ENCODE results near the gene HDAC4. TPM values are rescaled to one million over a fixed set of nuclear protein-coding genes. Genes with fewer than 3 reads are reported as not detected.

The HDAC4 gene
- polyA plus RNA-seq, 1 donor (not counting 4 experiments of a cell fraction or from before 2014, with no cell fraction given), result 2.9 TPM

DNA sequence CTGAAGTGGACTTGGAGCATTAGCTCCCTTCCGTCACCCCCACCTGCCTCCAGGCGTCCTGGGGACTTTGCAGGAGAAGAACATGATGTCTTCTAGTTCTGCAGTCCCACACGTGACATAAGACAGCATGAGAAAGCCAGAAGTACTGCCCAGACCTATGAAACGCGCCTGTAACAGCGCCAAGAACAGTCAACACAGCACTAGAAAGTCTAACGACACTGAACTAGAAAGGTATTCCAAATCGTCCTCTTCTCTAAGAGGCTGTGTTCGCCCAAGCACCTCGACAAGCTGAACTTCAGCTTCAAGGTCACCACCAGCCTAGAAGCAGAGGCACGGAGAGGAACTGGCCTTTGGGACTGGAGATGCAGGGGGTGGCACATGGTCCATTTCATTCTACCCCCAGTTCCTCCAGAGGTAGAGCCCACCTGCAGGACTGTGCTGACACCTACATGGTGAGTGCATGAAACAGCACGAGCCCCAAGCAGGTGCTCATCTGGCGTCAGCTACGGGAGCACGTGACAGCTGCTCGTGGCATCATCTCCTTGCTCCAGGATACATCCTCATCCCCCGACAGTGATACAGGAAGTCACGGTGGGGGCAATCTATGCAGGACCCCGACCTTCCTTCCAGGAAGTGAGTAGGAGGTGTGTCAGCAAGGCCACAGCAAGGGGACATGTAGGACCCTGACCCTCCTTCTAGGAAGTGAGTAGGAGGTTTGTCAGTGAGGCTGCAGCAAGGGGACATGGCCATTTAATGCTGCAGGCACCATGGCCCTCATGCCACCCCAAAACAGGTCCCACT is 3.7 kb downstream of the HDAC4 start:
- Histone ChIP-seq H3K4me2 (ENCODE audit: control insufficient read depth, extremely low read depth, insufficient read depth, low read depth, low read length) (no peak overlapping the region), H3K4me1 (ENCODE audit: control insufficient read depth, extremely low read depth, insufficient read depth, low read length) (peaks cover 8% of the 10 kb centered on the region), H3K9me1 (ENCODE audit: control insufficient read depth, extremely low read depth, insufficient read depth, low read length) (no peaks in the 10 kb centered on the region), H3K9ac (ENCODE audit: control insufficient read depth, extremely low read depth, insufficient read depth, low read length) (no peak overlapping the region), H2AFZ (ENCODE audit: control insufficient read depth, low read length) (no peak overlapping the region), H3K9me3 (ENCODE audit: control insufficient read depth, low read depth, low read length) (no peaks in the 10 kb centered on the region), H3K27me3 (ENCODE audit: control insufficient read depth, extremely low read depth, insufficient read depth, low read length) (no peaks in the 10 kb centered on the region), H3K27ac (ENCODE audit: control insufficient read depth, insufficient read depth, low read length) (no peak overlapping the region), H3K79me2 (ENCODE audit: control insufficient read depth, insufficient read depth, low read length) (peaks cover 28% of the 10 kb centered on the region), H4K20me1 (ENCODE audit: control insufficient read depth, extremely low read depth, insufficient read depth, low read length) (peaks cover 4% of the 10 kb centered on the region), H3K4me3 (ENCODE audit: control insufficient read depth in 2 of 3, extremely low read depth in 1 of 3, insufficient read depth in 2 of 3, low read depth in 1 of 3, low read length in 3 of 3) (no peak overlapping the region), H3K36me3 (ENCODE audit: control insufficient read depth in 2 of 2, extremely low read depth in 1 of 2, insufficient read depth in 2 of 2, low read length in 2 of 2) (no peaks in the 10 kb centered on the region)
- dilution Hi-C loops (cut with MboI; ENCODE audit: extremely low pct_ligation_motif_present, low sequenced_read_pairs), result no loop called here
- DNase-seq (ENCODE audit: low read depth, low spot score), result no peak
- TF ChIP-seq, protein P1, sequence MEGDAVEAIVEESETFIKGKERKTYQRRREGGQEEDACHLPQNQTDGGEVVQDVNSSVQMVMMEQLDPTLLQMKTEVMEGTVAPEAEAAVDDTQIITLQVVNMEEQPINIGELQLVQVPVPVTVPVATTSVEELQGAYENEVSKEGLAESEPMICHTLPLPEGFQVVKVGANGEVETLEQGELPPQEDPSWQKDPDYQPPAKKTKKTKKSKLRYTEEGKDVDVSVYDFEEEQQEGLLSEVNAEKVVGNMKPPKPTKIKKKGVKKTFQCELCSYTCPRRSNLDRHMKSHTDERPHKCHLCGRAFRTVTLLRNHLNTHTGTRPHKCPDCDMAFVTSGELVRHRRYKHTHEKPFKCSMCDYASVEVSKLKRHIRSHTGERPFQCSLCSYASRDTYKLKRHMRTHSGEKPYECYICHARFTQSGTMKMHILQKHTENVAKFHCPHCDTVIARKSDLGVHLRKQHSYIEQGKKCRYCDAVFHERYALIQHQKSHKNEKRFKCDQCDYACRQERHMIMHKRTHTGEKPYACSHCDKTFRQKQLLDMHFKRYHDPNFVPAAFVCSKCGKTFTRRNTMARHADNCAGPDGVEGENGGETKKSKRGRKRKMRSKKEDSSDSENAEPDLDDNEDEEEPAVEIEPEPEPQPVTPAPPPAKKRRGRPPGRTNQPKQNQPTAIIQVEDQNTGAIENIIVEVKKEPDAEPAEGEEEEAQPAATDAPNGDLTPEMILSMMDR (optimal IDR thresholded peaks at IDR 0.05 in 1 of 3, IDR thresholded peaks at IDR 0.05 in 1 of 3, conservative IDR thresholded peaks at IDR 0.05 in 1 of 3; ENCODE audit: extremely low read depth in 1 of 3, insufficient read depth in 2 of 3, low read length in 3 of 3), result peak in 1 of 3 experiments; percentile 20
- no peak for TF ChIP-seq EZH2 (IDR thresholded peaks at IDR 0.05; ENCODE audit: low read length)
- FAIRE-seq, result no peak

DNA sequence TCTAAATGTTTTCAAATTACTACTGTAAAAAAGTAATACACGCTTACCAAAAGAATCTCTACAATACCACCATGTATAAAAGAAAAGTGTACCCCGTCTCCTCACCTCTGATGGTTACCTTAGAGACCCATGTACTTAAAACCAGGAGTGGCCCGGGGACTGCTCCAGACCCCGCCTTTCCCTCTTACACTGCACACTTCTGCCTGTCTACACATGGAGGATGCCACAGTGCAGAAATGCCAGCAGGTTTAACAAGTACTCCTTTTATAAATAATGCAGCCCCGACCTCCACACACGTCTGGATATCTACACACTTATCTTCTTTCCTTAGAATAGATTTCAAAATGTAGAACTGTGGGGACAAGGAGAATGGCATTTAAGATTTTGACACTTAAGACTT is 5.3 kb downstream of the HDAC4 start:
- no peak for FAIRE-seq
- dilution Hi-C loops (cut with MboI; ENCODE audit: extremely low pct_ligation_motif_present, low sequenced_read_pairs), result no loop called here
- H3K9ac ChIP-seq (ENCODE audit: control insufficient read depth, extremely low read depth, insufficient read depth, low read length), result no peak overlapping the region

More for the DNA sequence above, 5.3 kb downstream of the HDAC4 start:
- H3K79me2 ChIP-seq (ENCODE audit: control insufficient read depth, insufficient read depth, low read length), result peaks cover 40% of the 10 kb centered on the region
- peaks cover 5% of the 10 kb centered on the region for H3K4me1 ChIP-seq (ENCODE audit: control insufficient read depth, extremely low read depth, insufficient read depth, low read length)
- H2AFZ ChIP-seq (ENCODE audit: control insufficient read depth, low read length), result no peak overlapping the region
- no peak overlapping the region for H3K4me3 ChIP-seq (ENCODE audit: control insufficient read depth in 2 of 3, extremely low read depth in 1 of 3, insufficient read depth in 2 of 3, low read depth in 1 of 3, low read length in 3 of 3)
- TF ChIP-seq EZH2 (IDR thresholded peaks at IDR 0.05; ENCODE audit: low read length), result no peak
- TF ChIP-seq, protein P1 (optimal IDR thresholded peaks at IDR 0.05 in 1 of 3, IDR thresholded peaks at IDR 0.05 in 1 of 3, conservative IDR thresholded peaks at IDR 0.05 in 1 of 3; ENCODE audit: extremely low read depth in 1 of 3, insufficient read depth in 2 of 3, low read length in 3 of 3), result no peak
- H3K4me2 ChIP-seq (ENCODE audit: control insufficient read depth, extremely low read depth, insufficient read depth, low read depth, low read length), result no peak overlapping the region
- DNase-seq (ENCODE audit: low read depth, low spot score), result no peak
- no peaks in the 10 kb centered on the region for H3K9me3 ChIP-seq (ENCODE audit: control insufficient read depth, low read depth, low read length)
- H3K36me3 ChIP-seq (ENCODE audit: control insufficient read depth in 2 of 2, extremely low read depth in 1 of 2, insufficient read depth in 2 of 2, low read length in 2 of 2), result no peaks in the 10 kb centered on the region
- H3K9me1 ChIP-seq (ENCODE audit: control insufficient read depth, extremely low read depth, insufficient read depth, low read length), result no peaks in the 10 kb centered on the region
- no peaks in the 10 kb centered on the region for H3K27me3 ChIP-seq (ENCODE audit: control insufficient read depth, extremely low read depth, insufficient read depth, low read length)
- peaks cover 4% of the 10 kb centered on the region for H4K20me1 ChIP-seq (ENCODE audit: control insufficient read depth, extremely low read depth, insufficient read depth, low read length)
- no peak overlapping the region for H3K27ac ChIP-seq (ENCODE audit: control insufficient read depth, insufficient read depth, low read length)
